ENCODE results near the gene GTPBP3. TPM values are rescaled to one million over a fixed set of nuclear protein-coding genes. Genes with fewer than 3 reads are reported as not detected.

Gene GTPBP3
- total and polyA plus RNA-seq, 2 of the 8 experiments (the other 6 are each of a cell fraction or from before 2014, with no cell fraction given) = 30.4 to 56.0 TPM

GRCh38 chr19:17304386-17305215 lies 32.8 kb upstream of the GTPBP3 start (continued):
- TF ChIP-seq EGR1 (IDR thresholded peaks at IDR 0.05; ENCODE audit: borderline replicate concordance, low read depth, low read length) (no peak), PHF8 (conservative IDR thresholded peaks at IDR 0.05; ENCODE audit: low read depth, low read length) (no peak), POU5F1 (IDR thresholded peaks at IDR 0.05; ENCODE audit: low read depth, low read length) (no peak), JUN (IDR thresholded peaks at IDR 0.05; ENCODE audit: low read depth, low read length) (no peak), EZH2 (IDR thresholded peaks at IDR 0.05; ENCODE audit: low read depth, low read length, severe bottlenecking) (no peak), CBX8 (IDR thresholded peaks at IDR 0.05; ENCODE audit: borderline replicate concordance, low read depth, low read length) (no peak), NRF1 (IDR thresholded peaks at IDR 0.05; ENCODE audit: low read depth, low read length) (no peak), BACH1 (IDR thresholded peaks at IDR 0.05; ENCODE audit: low read length) (no peak)
- TF ChIP-seq, protein P1, sequence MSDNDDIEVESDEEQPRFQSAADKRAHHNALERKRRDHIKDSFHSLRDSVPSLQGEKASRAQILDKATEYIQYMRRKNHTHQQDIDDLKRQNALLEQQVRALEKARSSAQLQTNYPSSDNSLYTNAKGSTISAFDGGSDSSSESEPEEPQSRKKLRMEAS (IDR thresholded peaks at IDR 0.05) = no peak
- TF ChIP-seq, protein P2, sequence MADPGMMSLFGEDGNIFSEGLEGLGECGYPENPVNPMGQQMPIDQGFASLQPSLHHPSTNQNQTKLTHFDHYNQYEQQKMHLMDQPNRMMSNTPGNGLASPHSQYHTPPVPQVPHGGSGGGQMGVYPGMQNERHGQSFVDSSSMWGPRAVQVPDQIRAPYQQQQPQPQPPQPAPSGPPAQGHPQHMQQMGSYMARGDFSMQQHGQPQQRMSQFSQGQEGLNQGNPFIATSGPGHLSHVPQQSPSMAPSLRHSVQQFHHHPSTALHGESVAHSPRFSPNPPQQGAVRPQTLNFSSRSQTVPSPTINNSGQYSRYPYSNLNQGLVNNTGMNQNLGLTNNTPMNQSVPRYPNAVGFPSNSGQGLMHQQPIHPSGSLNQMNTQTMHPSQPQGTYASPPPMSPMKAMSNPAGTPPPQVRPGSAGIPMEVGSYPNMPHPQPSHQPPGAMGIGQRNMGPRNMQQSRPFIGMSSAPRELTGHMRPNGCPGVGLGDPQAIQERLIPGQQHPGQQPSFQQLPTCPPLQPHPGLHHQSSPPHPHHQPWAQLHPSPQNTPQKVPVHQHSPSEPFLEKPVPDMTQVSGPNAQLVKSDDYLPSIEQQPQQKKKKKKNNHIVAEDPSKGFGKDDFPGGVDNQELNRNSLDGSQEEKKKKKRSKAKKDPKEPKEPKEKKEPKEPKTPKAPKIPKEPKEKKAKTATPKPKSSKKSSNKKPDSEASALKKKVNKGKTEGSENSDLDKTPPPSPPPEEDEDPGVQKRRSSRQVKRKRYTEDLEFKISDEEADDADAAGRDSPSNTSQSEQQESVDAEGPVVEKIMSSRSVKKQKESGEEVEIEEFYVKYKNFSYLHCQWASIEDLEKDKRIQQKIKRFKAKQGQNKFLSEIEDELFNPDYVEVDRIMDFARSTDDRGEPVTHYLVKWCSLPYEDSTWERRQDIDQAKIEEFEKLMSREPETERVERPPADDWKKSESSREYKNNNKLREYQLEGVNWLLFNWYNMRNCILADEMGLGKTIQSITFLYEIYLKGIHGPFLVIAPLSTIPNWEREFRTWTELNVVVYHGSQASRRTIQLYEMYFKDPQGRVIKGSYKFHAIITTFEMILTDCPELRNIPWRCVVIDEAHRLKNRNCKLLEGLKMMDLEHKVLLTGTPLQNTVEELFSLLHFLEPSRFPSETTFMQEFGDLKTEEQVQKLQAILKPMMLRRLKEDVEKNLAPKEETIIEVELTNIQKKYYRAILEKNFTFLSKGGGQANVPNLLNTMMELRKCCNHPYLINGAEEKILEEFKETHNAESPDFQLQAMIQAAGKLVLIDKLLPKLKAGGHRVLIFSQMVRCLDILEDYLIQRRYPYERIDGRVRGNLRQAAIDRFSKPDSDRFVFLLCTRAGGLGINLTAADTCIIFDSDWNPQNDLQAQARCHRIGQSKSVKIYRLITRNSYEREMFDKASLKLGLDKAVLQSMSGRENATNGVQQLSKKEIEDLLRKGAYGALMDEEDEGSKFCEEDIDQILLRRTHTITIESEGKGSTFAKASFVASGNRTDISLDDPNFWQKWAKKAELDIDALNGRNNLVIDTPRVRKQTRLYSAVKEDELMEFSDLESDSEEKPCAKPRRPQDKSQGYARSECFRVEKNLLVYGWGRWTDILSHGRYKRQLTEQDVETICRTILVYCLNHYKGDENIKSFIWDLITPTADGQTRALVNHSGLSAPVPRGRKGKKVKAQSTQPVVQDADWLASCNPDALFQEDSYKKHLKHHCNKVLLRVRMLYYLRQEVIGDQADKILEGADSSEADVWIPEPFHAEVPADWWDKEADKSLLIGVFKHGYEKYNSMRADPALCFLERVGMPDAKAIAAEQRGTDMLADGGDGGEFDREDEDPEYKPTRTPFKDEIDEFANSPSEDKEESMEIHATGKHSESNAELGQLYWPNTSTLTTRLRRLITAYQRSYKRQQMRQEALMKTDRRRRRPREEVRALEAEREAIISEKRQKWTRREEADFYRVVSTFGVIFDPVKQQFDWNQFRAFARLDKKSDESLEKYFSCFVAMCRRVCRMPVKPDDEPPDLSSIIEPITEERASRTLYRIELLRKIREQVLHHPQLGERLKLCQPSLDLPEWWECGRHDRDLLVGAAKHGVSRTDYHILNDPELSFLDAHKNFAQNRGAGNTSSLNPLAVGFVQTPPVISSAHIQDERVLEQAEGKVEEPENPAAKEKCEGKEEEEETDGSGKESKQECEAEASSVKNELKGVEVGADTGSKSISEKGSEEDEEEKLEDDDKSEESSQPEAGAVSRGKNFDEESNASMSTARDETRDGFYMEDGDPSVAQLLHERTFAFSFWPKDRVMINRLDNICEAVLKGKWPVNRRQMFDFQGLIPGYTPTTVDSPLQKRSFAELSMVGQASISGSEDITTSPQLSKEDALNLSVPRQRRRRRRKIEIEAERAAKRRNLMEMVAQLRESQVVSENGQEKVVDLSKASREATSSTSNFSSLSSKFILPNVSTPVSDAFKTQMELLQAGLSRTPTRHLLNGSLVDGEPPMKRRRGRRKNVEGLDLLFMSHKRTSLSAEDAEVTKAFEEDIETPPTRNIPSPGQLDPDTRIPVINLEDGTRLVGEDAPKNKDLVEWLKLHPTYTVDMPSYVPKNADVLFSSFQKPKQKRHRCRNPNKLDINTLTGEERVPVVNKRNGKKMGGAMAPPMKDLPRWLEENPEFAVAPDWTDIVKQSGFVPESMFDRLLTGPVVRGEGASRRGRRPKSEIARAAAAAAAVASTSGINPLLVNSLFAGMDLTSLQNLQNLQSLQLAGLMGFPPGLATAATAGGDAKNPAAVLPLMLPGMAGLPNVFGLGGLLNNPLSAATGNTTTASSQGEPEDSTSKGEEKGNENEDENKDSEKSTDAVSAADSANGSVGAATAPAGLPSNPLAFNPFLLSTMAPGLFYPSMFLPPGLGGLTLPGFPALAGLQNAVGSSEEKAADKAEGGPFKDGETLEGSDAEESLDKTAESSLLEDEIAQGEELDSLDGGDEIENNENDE (IDR thresholded peaks at IDR 0.05; ENCODE audit: insufficient replicate concordance, low read length) = no peak
